Neural crest cell (in vitro differentiated cells): Measurements from ENCODE around the gene GRWD1. TPM values are rescaled to one million over a fixed set of nuclear protein-coding genes. Genes with fewer than 3 reads are reported as not detected.
A peak's percentile ranks its signal among the peaks of the same experiment; 100 is the strongest.

Experiments
- DNase-seq: peaks from one replicate; pipeline ENCODE4 v3.0.0; 2021; ENCODE audit warnings: low read depth, mixed read lengths, low spot score
- H3K27ac Mint-ChIP-seq: one replicate; pipeline ENCODE4 v1.8.0; 2021; ENCODE audit warnings: mild to moderate bottlenecking, mixed read lengths; ENCODE audit not compliant: unreplicated experiment
- H3K27me3 Mint-ChIP-seq: 2 replicates; pipeline ENCODE4 v1.8.0; 2021; ENCODE audit warnings: low read depth, mild to moderate bottlenecking, mixed read lengths
- H3K36me3 Mint-ChIP-seq: 2 replicates; pipeline ENCODE4 v1.8.0; 2021; ENCODE audit warnings: low read depth, mild to moderate bottlenecking, mixed read lengths
- H3K4me1 Mint-ChIP-seq: 2 replicates; pipeline ENCODE4 v1.8.0; 2021; ENCODE audit warnings: mixed read lengths
- H3K4me3 Mint-ChIP-seq: one replicate; pipeline ENCODE4 v1.8.0; 2021; ENCODE audit warnings: mild to moderate bottlenecking, mixed read lengths
- H3K9me3 Mint-ChIP-seq: 2 replicates; pipeline ENCODE4 v1.8.0; 2021; ENCODE audit warnings: mixed read lengths
- total RNA-seq: library from RNA; stranded (reverse); gene quantifications from 2 replicates; pipeline ENCODE4 v1.2.1, GENCODE V29; 2021
- TF ChIP-seq, protein P1 (sequence below): fragments of 200-600 bp; sonication (generic); conservative IDR thresholded peaks from 2 replicates; pipeline ENCODE4 v1.5.0; 2021; ENCODE audit warnings: antibody characterized with exemption, mild to moderate bottlenecking

Gene GRWD1
- total RNA-seq, 1 donor from 2014 or later, result 56.1 TPM

DNA sequence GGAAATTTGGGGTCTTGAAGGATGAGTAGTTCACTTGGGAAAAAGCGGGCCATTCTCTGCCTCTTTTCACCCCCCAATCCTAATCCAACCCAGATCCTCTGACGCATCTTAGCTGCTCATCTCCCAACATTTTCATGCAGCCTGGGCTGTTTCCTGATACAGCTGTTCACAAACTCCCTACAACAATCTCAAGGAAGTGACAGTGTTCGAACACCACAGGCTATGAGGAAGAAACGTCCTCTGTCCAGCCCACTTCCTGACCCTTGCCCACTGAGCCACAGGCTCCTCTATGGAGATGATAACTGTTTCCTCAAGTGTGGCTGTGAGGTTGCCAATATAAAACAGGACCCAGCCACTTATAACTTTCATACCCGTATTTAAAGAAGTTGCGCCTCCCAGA, 49.6 kb downstream of the GRWD1 start:
- H3K27ac Mint-ChIP-seq, result no peak overlapping the region
- DNase-seq, result no peak
- peak overlapping the region; percentile 71 for H3K4me3 Mint-ChIP-seq
- H3K4me1 Mint-ChIP-seq, result peaks cover 31% of the 10 kb centered on the region
- no peaks in the 10 kb centered on the region for H3K36me3 Mint-ChIP-seq
- TF ChIP-seq, protein P1, sequence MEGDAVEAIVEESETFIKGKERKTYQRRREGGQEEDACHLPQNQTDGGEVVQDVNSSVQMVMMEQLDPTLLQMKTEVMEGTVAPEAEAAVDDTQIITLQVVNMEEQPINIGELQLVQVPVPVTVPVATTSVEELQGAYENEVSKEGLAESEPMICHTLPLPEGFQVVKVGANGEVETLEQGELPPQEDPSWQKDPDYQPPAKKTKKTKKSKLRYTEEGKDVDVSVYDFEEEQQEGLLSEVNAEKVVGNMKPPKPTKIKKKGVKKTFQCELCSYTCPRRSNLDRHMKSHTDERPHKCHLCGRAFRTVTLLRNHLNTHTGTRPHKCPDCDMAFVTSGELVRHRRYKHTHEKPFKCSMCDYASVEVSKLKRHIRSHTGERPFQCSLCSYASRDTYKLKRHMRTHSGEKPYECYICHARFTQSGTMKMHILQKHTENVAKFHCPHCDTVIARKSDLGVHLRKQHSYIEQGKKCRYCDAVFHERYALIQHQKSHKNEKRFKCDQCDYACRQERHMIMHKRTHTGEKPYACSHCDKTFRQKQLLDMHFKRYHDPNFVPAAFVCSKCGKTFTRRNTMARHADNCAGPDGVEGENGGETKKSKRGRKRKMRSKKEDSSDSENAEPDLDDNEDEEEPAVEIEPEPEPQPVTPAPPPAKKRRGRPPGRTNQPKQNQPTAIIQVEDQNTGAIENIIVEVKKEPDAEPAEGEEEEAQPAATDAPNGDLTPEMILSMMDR, result no peak
- peaks cover 64% of the 10 kb centered on the region for H3K27me3 Mint-ChIP-seq
- H3K9me3 Mint-ChIP-seq, result no peaks in the 10 kb centered on the region

- H3K4me1 Mint-ChIP-seq, result peaks cover 20% of the 10 kb centered on the region
- no peak for DNase-seq
- TF ChIP-seq, protein P1, result no peak
- peaks cover 61% of the 10 kb centered on the region for H3K27me3 Mint-ChIP-seq
- H3K27ac Mint-ChIP-seq, result no peak overlapping the region
- H3K36me3 Mint-ChIP-seq, result no peaks in the 10 kb centered on the region
- H3K4me3 Mint-ChIP-seq, result no peak overlapping the region
- H3K9me3 Mint-ChIP-seq, result no peaks in the 10 kb centered on the region
These were observed 51.4 kb downstream of the GRWD1 start for GRCh38 chr19:48496959-48497727.

- no peak for DNase-seq
- no peak overlapping the region for H3K27ac Mint-ChIP-seq
- H3K9me3 Mint-ChIP-seq, result no peaks in the 10 kb centered on the region
- H3K36me3 Mint-ChIP-seq, result no peaks in the 10 kb centered on the region
- H3K27me3 Mint-ChIP-seq, result peaks cover 58% of the 10 kb centered on the region
- TF ChIP-seq, protein P1, result no peak
- no peak overlapping the region for H3K4me3 Mint-ChIP-seq
- H3K4me1 Mint-ChIP-seq, result peaks cover 12% of the 10 kb centered on the region
These were observed 52.2 kb downstream of the GRWD1 start for GRCh38 chr19:48497728-48498594.

- Mint-ChIP-seq H3K9me3 (no peaks in the 10 kb centered on the region), H3K27ac (no peak overlapping the region), H3K4me1 (peaks cover 11% of the 10 kb centered on the region), H3K36me3 (no peaks in the 10 kb centered on the region), H3K27me3 (peaks cover 55% of the 10 kb centered on the region), H3K4me3 (no peak overlapping the region)
- no peak for DNase-seq
- TF ChIP-seq, protein P1, result no peak
These were observed 53.0 kb downstream of the GRWD1 start for GRCh38 chr19:48498595-48499311.

DNA sequence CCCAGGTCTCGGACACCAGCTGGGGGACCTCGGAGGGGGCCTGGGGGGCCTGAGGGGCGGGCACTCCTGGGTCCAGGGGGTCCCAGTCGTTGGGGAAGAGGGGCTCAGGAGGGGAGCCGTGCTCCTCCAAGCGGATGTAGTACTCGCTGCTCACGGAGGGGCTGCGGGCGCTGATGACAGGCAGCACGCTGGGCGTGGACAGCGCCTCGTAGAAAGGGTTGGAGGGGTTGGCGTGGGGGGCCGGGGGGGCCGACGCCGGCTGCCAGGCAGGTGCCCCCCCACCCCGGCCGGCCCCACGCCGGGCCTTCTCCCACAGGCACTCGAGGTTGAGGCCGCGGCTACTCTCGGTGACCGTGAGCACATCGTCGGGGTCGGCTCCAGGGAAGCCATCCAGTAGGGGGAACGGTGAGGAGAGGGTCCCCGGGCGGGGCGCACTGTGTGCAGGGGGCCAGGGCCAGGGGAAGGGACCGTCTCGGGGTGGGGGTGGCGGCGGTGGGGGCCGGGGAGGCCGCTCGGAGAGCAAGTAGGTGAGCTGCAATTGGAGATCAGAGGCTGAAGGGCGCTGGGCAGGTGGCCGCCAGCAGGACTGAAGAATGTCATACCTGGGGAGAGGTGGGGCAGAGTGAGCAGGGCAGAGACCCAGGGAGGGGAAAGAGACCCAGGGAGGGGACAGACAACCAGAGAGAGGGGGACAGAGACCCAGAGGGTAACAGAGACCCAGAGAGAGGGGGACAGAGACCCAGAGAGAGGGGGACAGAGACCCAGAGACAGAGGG, 53.7 kb downstream of the GRWD1 start:
- no peaks in the 10 kb centered on the region for H3K36me3 Mint-ChIP-seq
- no peaks in the 10 kb centered on the region for H3K9me3 Mint-ChIP-seq
- H3K27me3 Mint-ChIP-seq, result peaks cover 49% of the 10 kb centered on the region
- no peak overlapping the region for H3K27ac Mint-ChIP-seq
- H3K4me1 Mint-ChIP-seq, result peaks cover 8% of the 10 kb centered on the region
- no peak overlapping the region for H3K4me3 Mint-ChIP-seq
- DNase-seq, result no peak
- TF ChIP-seq, protein P1, result no peak
